ENCODE measurements around the gene CDC14A.

Gene CDC14A

DNA sequence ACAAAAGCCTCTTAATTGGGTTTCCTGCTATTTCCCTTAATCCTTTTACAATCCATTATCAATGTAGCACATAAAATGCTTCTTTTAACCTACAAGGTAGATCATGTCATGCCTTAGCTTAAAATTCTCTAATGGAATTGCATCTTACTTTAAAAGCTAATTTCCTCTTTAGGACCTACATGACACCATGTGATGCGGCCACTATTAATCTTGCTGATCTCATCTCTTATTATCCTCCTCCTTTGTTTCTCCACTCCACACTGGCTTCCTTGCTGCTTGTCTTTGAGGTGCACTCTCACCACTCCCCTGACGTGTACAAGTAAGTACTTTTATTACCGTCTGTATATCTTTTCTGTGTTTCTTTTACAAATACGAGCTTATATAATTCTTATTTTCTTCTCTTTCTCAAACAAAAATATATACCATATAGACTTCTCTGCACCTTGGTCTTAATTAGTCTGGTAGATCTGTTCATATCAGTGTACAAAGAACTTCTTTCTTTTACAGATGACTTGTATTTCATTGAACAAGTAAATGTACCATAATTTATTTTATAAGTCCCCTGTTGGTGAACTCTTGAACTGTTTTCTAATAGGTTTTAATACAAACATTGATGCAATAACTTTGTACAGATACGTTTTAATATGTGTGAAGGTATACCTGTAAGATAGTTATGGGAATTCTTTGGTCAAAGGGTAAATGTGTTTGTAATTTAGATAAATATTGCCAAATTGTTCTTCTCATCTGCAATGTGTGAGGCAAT is 213.8 kb downstream of the CDC14A start:
- Histone ChIP-seq H3K36me3 (ENCODE audit: control insufficient read depth in 1 of 2, insufficient read depth in 2 of 2, low read length in 2 of 2) (no peaks in the 10 kb centered on the region), H2AFZ (ENCODE audit: insufficient read depth, low read length, poor library complexity) (no peak overlapping the region), H2AK5ac (ENCODE audit: low read length) (no peak overlapping the region), H3K79me2 (ENCODE audit: control insufficient read depth, insufficient read depth, low read length, poor library complexity) (no peaks in the 10 kb centered on the region), H3K4me1 (ENCODE audit: control insufficient read depth in 1 of 2, insufficient read depth in 2 of 2, low read length in 2 of 2) (no peaks in the 10 kb centered on the region), H3K79me1 (ENCODE audit: low read length) (no peaks in the 10 kb centered on the region), H3K9ac (ENCODE audit: low read length) (no peak overlapping the region), H4K12ac (ENCODE audit: low read depth, low read length) (no peak overlapping the region), H3K27ac (ENCODE audit: low read depth, low read length) (no peak overlapping the region), H3K4me2 (ENCODE audit: low read length) (no peak overlapping the region), H3K27me3 (ENCODE audit: insufficient read depth, low read length) (no peaks in the 10 kb centered on the region), H3K14ac (ENCODE audit: low read length) (no peak overlapping the region), H2BK5ac (ENCODE audit: low read depth, low read length, poor library complexity) (no peak overlapping the region), H3K9me3 (ENCODE audit: insufficient read depth, low read depth, low read length) (no peaks in the 10 kb centered on the region), H4K91ac (ENCODE audit: low read depth, low read length) (no peak overlapping the region), H3K4ac (ENCODE audit: low read depth, low read length) (no peak overlapping the region), H2BK120ac (ENCODE audit: insufficient read depth, low read length, poor library complexity) (no peak overlapping the region), H3K18ac (ENCODE audit: low read length) (no peak overlapping the region), H2BK12ac (ENCODE audit: low read length) (no peak overlapping the region), H3K23ac (ENCODE audit: low read length) (no peak overlapping the region), H3K4me3 (ENCODE audit: low read depth, low read length) (no peak overlapping the region), H4K8ac (ENCODE audit: low read depth, low read length) (no peak overlapping the region)
- WGBS (ENCODE audit: extremely low coverage, insufficient coverage, insufficient read length): no CpG with 5 or more reads among the region's 5 CpGs
- DNase-seq: no peak

DNA sequence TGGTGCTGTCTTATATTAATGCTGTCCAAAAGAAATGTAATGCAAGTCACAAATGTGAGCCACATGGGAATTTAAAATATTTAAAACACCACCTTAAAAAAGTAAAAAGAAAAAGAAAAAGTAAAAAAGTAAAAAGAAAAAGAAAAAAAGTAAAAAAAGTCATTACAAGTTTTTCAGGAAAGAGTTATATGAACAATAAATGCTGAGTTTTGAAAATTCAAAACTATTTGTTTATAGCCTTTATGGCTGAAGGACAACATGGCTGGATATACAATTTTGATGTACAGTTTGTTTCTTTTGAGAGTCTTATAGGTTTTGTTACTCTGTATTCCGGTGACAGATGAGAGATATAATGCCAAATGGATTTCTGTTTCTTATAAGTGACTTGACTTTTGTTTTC is 214.8 kb downstream of the CDC14A start:
- Histone ChIP-seq H4K8ac (ENCODE audit: low read depth, low read length) (no peak overlapping the region), H2AFZ (ENCODE audit: insufficient read depth, low read length, poor library complexity) (no peak overlapping the region), H3K4ac (ENCODE audit: low read depth, low read length) (no peak overlapping the region), H4K91ac (ENCODE audit: low read depth, low read length) (no peak overlapping the region), H3K79me2 (ENCODE audit: control insufficient read depth, insufficient read depth, low read length, poor library complexity) (no peaks in the 10 kb centered on the region), H3K14ac (ENCODE audit: low read length) (no peak overlapping the region), H3K27ac (ENCODE audit: low read depth, low read length) (no peak overlapping the region), H2BK5ac (ENCODE audit: low read depth, low read length, poor library complexity) (no peak overlapping the region), H3K23ac (ENCODE audit: low read length) (no peak overlapping the region), H2AK5ac (ENCODE audit: low read length) (no peak overlapping the region), H3K36me3 (ENCODE audit: control insufficient read depth in 1 of 2, insufficient read depth in 2 of 2, low read length in 2 of 2) (no peaks in the 10 kb centered on the region), H4K12ac (ENCODE audit: low read depth, low read length) (no peak overlapping the region), H2BK12ac (ENCODE audit: low read length) (no peak overlapping the region), H3K79me1 (ENCODE audit: low read length) (no peaks in the 10 kb centered on the region), H3K9ac (ENCODE audit: low read length) (no peak overlapping the region), H3K4me3 (ENCODE audit: low read depth, low read length) (no peak overlapping the region), H3K27me3 (ENCODE audit: insufficient read depth, low read length) (no peaks in the 10 kb centered on the region), H3K4me1 (ENCODE audit: control insufficient read depth in 1 of 2, insufficient read depth in 2 of 2, low read length in 2 of 2) (no peaks in the 10 kb centered on the region), H3K4me2 (ENCODE audit: low read length) (no peak overlapping the region), H3K9me3 (ENCODE audit: insufficient read depth, low read depth, low read length) (no peaks in the 10 kb centered on the region), H3K18ac (ENCODE audit: low read length) (no peak overlapping the region), H2BK120ac (ENCODE audit: insufficient read depth, low read length, poor library complexity) (no peak overlapping the region)
- WGBS (ENCODE audit: extremely low coverage, insufficient coverage, insufficient read length): no CpG with 5 or more reads among the region's 1 CpG
- no peak for DNase-seq
